Fibroblast of the aortic adventitia (primary cell): ENCODE measurements around the gene PSORS1C1. TPM values are rescaled to one million over a fixed set of nuclear protein-coding genes. Genes with fewer than 3 reads are reported as not detected.
"Not testable (repeated sequence)": the region's sequence is repeated elsewhere in the genome, so short reads cannot be mapped to it uniquely, and the experiment has no call there.

Experiments used
- DNase-seq: peaks from one replicate; pipeline ENCODE4 v3.0.0-alpha.2; 2010; ENCODE audit warnings: low read depth
- H3K4me3 ChIP-seq: 2 replicates; pipeline ENCODE4 v1.5.1; 2011; ENCODE audit warnings: low read depth, mild to moderate bottlenecking, control low read depth, low read length, moderate library complexity
- CTCF ChIP-seq: IDR thresholded peaks from 2 replicates; pipeline ENCODE4 v1.5.1; 2011; ENCODE audit warnings: mild to moderate bottlenecking, low read length, control low read depth, inconsistent platforms; ENCODE audit not compliant: insufficient read depth
- total RNA-seq: library from RNA; depleted of rRNA; stranded (reverse); fragments of >200 nt; gene quantifications from 2 replicates; pipeline ENCODE4 v1.2.3, GENCODE V29; 2012; ENCODE audit warnings: low replicate concordance

Gene PSORS1C1
- total RNA-seq, 1 donor: 1.2 TPM

GRCh38 chr6:31163922-31164321 lies 49.3 kb downstream of the PSORS1C1 start:
- H3K4me3 ChIP-seq: no peak overlapping the region
- no peak for TF ChIP-seq CTCF
- DNase-seq: peak; percentile 18

DNA sequence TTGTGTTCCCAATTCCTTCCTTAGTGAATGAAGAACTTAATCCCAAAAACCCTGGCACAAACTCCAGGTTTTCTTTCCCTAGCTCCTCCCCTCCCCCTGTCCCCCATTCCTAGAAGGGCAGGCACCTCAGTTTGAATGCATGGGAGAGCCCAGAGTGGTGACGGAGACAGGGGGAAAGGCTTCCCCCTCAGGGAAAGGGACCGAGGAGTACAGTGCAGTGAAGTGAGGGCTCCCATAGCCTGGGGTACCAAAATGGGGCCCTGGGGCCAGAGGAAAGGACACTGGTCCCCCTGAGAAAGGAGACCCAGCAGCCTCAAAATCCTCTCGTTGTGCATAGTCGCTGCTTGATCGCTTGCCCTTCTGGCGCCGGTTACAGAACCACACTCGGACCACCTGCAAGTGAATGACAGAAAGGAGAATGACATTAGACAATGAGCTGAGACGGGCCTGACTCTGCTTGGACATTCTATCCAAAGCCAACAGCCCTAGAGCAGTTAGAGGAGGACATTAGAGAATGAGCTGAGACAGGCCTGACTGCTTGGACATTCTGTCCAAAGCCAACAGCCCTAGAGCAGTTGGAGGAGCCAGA lies 50.0 kb downstream of the PSORS1C1 start:
- DNase-seq, H3K4me3 ChIP-seq: not testable (repeated sequence)

DNA sequence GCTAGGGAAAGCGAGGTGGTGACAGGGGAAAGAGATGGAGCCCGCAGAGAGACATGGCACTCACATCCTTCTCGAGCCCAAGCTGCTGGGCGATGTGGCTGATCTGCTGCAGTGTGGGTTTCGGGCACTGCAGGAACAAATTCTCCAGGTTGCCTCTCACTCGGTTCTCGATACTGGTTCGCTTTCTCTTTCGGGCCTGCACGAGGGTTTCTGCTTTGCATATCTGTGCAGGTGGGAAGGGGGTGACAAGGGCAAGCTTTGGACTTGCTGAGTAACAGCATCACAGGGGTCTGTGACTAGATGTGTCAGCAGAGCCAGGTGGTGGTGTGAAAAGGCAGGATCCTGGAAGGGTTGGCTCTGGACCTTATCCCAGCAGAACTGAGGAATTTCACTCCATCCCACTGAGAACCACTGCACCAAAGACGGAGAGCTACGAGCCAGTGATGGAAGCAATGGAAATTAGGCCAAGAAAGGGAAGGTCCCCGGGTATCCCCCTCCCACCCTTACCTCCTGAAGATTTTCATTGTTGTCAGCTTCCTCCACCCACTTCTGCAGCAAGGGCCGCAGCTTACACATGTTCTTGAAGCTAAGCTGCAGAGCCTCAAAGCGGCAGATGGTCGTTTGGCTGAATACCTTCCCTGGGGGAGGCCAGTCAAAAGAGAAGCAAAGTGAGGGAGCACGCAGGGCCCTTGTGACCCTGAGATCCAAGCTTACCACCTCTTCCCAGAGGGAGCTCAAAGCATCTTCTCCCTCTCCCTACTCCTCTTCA lies 50.6 kb downstream of the PSORS1C1 start:
- not testable (repeated sequence) for DNase-seq, H3K4me3 ChIP-seq

- no peak for TF ChIP-seq CTCF
Observed at GRCh38 chr6:31165986-31166385, 51.4 kb downstream of the PSORS1C1 start.

DNA sequence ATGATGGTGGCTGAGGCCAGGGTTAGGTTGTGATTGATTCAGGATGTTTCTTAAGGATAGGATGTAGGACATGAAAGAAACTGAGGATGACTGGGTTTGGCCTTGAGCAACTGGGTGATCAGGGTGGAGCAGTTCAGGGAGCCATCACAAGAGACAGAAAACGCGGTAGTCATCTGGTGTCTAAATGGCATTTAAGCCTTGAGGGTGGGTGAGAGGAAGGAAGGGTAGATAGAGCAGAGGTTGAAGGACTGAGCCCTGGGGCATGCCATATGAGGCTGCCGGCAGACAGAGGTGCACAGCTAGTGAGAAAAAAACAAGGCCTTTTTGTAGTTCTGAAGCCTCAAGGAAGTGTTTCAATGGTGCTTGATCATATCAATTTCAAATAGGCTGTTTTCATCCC lies 54.0 kb downstream of the PSORS1C1 start:
- no peak for DNase-seq
- TF ChIP-seq CTCF: no peak
- H3K4me3 ChIP-seq: no peak overlapping the region

More at GRCh38 chr6:31165986-31166385, 51.4 kb downstream of the PSORS1C1 start:
- no peak overlapping the region for H3K4me3 ChIP-seq
- no peak for DNase-seq

GRCh38 chr6:31169123-31169857 lies 54.7 kb downstream of the PSORS1C1 start:
- TF ChIP-seq CTCF: no peak
- DNase-seq: no peak
- no peak overlapping the region for H3K4me3 ChIP-seq

DNA sequence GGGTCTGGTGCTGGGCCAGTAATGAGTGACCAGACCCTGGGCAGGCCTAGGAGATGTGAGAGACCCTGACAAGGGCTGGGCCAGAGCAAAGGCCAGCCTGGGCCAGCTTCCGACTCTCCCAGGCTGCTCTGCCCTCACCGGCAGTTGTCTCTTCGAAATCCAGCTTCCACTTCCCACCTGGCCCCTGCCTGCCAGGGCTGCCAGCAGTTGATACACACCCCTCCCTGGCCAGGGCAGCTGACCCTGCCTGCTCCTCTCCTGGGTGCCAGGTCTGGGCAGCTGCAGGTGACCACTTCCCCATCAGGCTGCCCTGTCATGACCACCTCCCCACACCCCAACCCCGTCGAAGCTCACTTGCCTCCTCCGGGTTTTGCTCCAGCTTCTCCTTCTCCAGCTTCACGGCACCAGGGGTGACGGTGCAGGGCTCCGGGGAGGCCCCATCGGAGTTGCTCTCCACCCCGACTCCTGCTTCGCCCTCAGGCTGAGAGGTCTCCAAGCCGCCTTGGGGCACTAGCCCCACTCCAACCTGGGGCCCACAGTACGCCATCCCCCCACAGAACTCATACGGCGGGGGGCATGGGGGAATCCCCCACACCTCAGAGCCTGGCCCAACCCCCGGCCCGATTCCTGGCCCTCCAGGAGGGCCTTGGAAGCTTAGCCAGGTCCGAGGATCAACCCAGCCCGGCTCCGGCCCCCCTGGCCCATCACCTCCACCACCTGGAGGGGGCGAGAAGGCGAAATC lies 55.4 kb downstream of the PSORS1C1 start:
- H3K4me3 ChIP-seq, DNase-seq: not testable (repeated sequence)

GRCh38 chr6:31170600-31170881 lies 55.9 kb downstream of the PSORS1C1 start, which contains the start of gene POU5F1:
TSS of gene POU5F1 (minus strand) at chr6:31170682. CDS start at chr6:31170620, 62 bp downstream.
- no peak for DNase-seq
- H3K4me3 ChIP-seq: no peak within 1 kb of the TSS
- no peak for TF ChIP-seq CTCF
